Measurements from ENCODE around the gene FEM1B.

The FEM1B gene

GRCh38 chr15:68309024-68309423 lies 31.5 kb downstream of the FEM1B start:
- no peak for DNase-seq (ENCODE audit: low spot score)

DNA sequence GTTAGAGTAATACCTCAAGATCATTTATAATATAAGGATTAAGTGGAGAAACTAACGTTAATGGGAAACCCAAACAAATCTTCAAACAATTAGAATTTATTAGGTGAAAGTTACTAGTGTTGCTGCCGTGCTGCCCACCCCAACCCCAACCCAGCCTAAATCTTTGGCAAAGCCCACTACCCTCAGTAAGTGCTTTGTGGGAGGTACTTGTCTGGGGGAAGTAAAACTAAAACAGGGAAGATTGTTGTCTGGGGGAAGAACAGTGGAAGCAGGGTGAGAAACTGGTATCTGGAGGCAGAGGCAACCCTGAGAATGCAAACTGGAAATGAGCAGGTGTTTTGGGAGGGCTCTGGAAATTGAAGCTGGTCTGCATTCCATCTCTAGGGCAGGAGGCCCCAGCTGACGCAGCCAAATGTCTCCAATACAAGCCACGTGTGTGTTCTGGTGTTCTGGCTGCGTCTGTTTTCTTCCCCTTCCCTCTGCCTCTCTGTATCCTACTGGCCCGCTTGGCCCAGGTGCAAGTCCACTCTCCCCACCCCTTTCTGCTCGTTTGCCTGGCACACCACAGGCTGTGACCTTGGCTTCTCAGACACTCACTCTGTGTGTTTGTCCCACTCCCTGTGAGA lies 32.7 kb downstream of the FEM1B start:
- no peak for DNase-seq (ENCODE audit: low spot score)

DNA sequence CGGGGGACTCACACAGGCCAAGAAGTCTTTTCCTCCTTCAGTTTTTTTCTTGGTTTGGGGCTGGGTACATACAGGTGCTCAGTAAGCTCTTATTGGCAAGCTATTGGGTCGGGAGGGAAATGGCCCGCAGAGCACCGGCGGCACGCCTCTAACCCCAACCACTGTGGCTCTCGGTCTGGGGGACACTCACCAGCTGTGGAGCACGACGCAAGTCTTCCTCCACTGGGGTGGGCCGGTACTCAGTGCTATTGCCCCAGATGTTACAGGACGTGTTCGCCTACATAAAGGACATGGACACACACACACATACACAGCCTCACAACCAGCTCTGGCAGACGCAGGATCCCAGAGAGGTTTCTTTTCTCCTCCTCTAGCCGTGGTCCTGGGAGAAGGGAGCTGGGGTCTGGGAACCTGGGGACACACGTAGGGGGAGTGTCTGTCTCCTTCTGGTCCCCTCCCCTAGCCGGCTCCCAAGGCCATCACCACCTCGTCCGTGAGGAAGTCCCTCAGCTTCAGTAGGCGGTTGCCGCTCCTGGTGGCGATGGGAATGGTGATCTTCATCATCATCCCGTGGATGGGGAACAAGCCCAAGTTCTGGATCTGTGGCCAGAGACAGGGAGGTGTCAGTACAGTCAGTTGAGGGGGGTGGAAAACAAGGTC lies 33.4 kb downstream of the FEM1B start:
- no peak for DNase-seq (ENCODE audit: low spot score)

GRCh38 chr15:68311464-68311835 lies 33.9 kb downstream of the FEM1B start:
- no peak for DNase-seq (ENCODE audit: low spot score)

GRCh38 chr15:68311859-68312557 lies 34.5 kb downstream of the FEM1B start:
- no peak for DNase-seq (ENCODE audit: low spot score)

DNA sequence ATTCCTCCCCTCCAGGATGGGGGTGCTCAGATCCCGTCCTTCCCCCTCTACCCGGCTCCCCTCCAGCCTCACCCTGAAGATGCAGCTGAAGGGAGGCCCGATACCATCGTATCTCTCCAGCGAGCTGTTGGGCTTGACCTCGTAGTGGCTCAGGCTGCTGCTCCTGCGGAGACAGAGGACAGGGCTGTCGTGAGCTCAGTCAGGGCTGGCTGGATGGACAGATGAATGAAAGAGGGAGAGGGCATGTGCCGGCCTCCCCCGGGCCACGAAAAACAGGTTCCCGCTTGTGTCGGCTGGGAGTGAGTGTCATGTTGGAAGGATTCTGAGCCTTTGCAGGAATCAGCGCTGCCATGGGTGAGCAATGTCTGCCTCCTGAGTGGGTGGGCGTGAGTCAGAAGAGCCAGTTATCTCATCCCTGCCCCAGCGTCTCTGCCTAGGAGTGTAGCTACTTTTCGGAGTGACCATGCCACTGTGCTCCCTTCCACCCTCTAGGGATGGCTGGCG lies 35.2 kb downstream of the FEM1B start:
- no peak for DNase-seq (ENCODE audit: low spot score)

DNA sequence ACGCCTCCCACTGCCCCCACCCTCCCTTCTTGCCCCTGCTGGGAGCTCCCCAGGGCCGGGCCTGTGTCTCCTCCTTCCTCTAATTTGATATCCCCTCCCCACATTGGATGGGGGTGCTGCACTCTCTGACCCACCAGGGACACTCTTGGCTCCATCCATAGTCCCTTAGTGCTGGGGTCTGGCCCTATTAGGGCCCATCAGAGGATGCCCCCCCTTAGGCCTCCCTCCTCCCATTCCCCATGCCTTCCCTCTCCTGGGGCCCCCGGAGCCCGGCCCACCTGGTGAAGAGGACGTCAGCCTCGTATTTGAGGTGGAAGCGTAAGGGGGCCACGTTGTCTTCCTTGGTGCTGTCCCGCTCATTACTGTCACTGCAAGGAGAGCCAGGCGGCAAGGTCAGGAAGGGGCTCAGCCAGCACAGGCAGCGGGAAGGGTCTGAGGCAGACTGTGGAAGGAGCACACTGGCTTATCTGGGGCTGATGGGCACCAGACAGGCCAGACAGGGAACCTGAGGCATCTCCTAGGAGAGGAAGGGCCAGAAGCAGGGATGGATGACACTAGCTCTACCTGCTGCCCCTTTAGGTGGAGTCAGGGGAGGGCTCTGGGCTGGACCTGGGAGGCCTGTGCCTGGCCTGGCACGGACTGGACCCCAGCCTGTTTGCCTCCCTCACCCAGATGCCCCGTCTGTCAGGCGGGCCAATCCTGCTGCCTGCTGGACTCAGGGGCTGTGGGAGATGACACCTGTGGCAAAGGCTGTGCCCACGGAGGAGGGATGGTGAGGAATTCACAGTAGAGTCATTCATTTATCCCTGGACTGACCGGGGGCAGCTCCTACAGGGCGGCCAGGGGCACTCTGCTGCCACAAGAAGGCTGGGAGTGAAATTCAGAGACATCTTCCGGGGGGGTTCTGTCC lies 36.2 kb downstream of the FEM1B start:
- no peak for DNase-seq (ENCODE audit: low spot score)

DNA sequence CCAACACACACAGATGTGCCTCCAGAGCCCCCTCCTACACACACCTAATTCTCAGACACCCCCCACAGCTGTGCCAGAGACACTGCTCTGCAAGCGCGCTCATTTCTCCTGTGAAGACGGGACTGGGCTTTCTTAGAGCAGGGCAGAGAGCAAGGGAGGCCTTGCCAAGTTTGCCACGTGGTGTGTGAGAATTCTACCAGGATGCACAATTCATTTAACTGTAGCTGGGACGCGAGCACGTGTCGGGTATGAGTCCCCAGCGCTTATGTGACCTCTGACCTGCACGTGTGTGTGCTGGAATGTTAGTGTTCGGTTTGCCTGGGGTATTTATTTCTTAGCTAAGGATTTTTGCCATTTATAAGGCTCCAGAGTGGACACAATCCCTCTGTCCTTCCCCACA lies 37.0 kb downstream of the FEM1B start:
- no peak for DNase-seq (ENCODE audit: low spot score)

- DNase-seq (ENCODE audit: low spot score), result no peak
Observed at GRCh38 chr15:68315035-68315434, 37.5 kb downstream of the FEM1B start.

DNA sequence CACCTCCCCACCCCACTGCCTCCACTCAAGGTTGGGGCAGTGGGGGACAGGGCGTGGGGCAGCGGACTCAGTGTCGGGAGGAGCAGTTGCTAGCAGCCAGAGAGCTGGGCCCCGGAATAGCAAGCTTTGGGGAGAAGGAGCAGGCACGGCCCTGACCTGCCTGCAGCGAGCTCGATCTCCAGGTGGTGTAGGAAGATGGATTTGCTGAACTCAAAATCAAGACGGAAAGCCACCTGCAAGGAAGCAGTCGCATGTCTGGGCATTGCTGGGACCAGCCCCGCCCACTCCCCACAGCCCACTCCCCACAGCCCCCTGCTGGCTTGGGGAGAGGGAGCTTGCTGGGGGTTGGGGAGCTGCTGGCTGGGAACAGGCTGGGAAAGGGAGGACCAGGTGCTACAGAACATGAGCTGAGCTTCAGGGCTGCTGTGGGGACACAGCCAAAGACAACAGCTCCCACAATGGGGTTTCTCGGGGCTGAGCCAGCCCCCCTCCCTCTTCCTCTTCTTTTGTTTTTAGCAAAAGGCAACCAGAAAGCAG lies 38.0 kb downstream of the FEM1B start:
- DNase-seq (ENCODE audit: low spot score), result no peak

DNA sequence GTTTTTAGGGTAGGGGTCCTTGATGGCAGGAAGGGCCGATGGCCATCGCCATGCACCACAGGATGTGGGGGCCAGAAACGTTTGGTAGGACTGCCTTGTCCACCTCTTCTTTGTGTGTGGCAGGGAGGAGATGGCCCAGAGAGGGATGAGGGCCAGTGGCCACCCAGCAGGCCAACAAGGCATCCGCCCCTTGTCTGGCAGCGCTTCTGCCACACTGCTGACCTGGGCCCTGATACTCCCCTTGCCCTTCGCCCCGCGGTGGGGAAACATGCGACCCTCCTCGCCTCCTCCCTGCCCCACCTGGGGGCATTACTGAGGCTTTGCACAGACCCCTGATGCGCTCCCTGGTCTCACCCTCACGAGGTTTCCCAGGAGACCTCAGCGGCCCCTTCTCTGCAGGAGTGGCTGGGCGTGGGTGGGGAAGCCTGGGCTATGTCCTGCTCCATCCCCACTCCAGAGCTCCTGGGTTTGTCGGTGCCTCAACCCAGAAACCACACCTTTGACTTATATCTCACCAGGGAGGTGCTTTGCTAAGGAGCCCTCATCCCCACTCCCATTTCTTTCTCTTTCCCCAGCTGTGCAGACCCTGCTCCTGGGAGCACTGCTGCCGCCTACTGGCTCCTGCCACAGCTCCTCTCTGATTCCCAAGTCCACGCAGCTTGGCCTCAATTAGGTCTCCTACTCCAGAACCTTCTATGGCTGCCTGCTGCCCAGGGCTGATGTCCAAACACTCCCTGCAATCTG lies 38.7 kb downstream of the FEM1B start:
- no peak for DNase-seq (ENCODE audit: low spot score)

DNA sequence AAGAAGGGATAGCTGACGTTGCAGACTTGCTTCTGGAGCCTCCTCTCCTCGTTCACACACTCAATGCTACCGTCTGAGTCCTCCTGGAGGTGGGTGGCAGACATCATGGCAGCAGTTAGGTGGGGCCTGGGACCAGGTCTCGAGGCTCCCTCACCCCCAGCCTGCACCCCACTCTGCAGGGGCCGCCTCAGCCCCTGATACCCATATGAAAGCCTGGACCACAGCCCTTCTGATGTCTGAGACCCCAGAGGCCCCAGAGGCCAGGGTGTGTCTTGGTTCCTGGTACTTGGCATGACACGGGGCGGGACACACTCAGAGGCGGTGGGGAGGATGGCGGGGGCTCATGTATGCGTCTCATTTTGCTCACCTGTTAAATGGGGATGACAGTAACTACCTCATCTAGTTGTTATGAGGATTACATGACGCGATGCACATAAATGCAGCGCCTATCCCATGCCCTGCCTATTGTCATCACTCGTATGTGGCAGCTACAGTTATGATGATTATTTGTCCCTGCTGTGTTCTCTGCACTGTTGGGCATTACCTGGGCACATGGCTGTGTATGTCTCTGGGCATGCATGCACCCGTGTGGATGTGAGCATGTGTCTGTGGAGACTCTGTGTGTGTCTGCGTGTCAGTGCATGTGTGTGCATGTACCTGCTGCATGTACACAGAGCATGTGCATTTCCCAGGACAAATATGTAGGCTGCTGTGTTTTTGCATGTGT lies 39.9 kb downstream of the FEM1B start:
- no peak for DNase-seq (ENCODE audit: low spot score)

GRCh38 chr15:68318008-68318835 lies 40.7 kb downstream of the FEM1B start:
- no peak for DNase-seq (ENCODE audit: low spot score)

DNA sequence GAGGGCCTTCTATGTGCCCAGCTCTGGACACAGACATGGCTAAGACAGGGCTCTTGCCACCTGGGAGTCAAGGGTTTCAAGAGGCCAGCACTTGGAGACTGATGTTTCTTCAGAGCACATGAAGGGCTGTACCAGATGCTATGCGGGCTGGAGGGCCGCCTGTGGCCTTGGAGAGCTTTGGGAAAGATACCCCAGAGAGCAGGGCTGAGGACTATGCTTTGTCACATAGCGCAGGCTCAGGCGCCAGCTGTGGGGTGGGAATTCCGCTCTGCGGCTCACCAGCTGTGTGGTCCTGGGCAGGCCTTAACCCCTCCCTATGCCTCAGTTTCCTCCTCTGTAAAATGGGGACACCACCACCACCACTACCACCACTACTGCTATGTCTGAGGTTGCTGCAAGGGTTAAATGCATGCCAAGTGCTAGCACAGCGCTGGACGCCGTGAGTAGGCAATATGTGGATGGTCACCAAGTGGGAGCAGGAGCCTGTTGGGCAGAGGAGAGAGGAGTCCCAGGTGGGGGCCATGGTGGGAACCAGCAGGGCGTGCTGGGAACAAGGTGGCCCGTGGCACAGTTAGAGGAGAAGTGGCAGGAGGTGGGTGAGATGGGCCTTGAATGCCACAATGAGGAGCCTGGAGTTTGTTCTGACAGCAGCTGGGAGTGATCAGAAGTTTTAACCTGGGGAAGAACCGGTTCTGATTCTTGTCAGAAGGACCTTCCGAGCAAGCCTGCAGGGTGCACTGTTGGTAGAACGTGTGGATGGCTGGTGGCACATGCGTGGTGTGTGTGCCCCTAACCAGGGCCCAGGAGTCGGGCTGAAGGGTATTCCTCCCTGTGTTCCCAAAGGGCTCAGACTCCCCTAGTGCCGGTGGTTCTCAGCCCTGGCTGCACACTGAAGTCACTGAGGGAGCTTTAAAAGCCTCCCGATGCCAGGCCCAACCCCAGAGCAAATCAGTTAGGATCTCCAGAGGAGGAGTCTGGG lies 41.7 kb downstream of the FEM1B start:
- no peak for DNase-seq (ENCODE audit: low spot score)

GRCh38 chr15:68319997-68320396 lies 42.5 kb downstream of the FEM1B start:
- no peak for DNase-seq (ENCODE audit: low spot score)

DNA sequence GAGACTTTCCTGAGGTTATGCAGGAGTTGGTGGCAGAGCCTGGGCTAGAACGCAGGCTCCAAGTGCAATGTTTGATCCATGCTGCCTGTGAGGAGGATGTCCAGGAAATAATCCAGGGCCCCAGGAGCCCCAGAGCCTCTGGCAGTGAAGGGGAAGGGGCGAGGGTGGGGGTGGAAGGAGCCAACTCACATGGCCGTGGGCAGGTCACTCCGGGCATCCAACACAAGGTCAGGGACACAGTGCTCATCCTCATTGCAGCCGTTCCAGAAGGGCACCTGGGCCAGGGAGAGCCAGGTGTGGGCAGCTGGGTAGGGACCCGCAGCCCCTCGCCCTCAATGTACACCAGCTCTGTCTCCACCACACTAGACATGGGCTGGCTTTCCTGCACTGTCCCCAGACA lies 43.7 kb downstream of the FEM1B start:
- no peak for DNase-seq (ENCODE audit: low spot score)

GRCh38 chr15:68322796-68323195 lies 45.3 kb downstream of the FEM1B start:
- no peak for DNase-seq (ENCODE audit: low spot score)

DNA sequence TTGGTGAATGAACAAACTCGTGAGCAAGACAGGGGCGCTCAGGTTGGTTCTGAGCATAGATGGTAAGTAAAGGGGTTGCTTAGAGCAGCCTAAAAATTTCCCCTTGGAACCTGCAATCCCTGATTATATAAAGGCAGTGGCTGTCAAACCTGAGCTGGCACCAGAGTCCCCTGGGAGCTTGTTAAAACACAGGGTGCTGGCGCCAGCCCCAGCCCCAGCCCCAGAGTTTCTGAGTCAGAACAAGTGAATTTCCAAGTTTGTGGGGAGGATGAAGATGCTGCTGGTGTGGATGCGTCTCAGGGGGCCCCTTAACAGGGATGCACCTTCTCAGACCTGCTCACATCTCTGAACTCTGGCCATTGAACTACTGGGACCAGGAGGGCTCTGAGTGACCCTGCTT lies 48.2 kb downstream of the FEM1B start:
- DNase-seq (ENCODE audit: low spot score), result no peak

Data from pons (tissue), 1 donor.